Neural cell (in vitro differentiated cells): ENCODE results near the gene HERPUD1.

Experiments
- CTCF ChIP-seq: fragments of 450-650 bp; IDR thresholded peaks from 2 replicates; pipeline ENCODE4 v1.5.1; 2014; ENCODE audit warnings: antibody characterized with exemption, mild to moderate bottlenecking, moderate library complexity; ENCODE audit not compliant: poor library complexity, severe bottlenecking
- EP300 ChIP-seq: fragments of 450-650 bp; conservative IDR thresholded peaks from 2 replicates; pipeline ENCODE4 v1.6.1; 2014; ENCODE audit warnings: antibody characterized with exemption, mild to moderate bottlenecking, moderate library complexity; ENCODE audit not compliant: poor library complexity, severe bottlenecking
- EZH2 ChIP-seq: fragments of 200-600, 300-800 bp; shearing (Covaris generic), sonication (generic); IDR thresholded peaks from 2 replicates; pipeline ENCODE4 v1.6.1; 2014; ENCODE audit warnings: antibody characterized with exemption, low read length, borderline replicate concordance, mild to moderate bottlenecking; ENCODE audit not compliant: insufficient read depth, poor library complexity, severe bottlenecking
- MXI1 ChIP-seq: fragments of 450-650 bp; conservative IDR thresholded peaks from 2 replicates; pipeline ENCODE4 v1.6.1; 2014; ENCODE audit warnings: antibody characterized with exemption, mild to moderate bottlenecking; ENCODE audit not compliant: poor library complexity, severe bottlenecking
- POLR2AphosphoS5 ChIP-seq: IDR thresholded peaks from 2 replicates; pipeline ENCODE4 v1.6.1; 2012
- RAD21 ChIP-seq: fragments of 450-650 bp; conservative IDR thresholded peaks from 2 replicates; pipeline ENCODE4 v1.6.1; 2014; ENCODE audit warnings: antibody characterized with exemption, mild to moderate bottlenecking, moderate library complexity
- REST ChIP-seq: IDR thresholded peaks from 2 replicates; pipeline ENCODE4 v1.6.1; 2012; ENCODE audit warnings: borderline replicate concordance
- TAF1 ChIP-seq: IDR thresholded peaks from 2 replicates; pipeline ENCODE4 v1.6.1; 2012; ENCODE audit warnings: low read depth

DNA sequence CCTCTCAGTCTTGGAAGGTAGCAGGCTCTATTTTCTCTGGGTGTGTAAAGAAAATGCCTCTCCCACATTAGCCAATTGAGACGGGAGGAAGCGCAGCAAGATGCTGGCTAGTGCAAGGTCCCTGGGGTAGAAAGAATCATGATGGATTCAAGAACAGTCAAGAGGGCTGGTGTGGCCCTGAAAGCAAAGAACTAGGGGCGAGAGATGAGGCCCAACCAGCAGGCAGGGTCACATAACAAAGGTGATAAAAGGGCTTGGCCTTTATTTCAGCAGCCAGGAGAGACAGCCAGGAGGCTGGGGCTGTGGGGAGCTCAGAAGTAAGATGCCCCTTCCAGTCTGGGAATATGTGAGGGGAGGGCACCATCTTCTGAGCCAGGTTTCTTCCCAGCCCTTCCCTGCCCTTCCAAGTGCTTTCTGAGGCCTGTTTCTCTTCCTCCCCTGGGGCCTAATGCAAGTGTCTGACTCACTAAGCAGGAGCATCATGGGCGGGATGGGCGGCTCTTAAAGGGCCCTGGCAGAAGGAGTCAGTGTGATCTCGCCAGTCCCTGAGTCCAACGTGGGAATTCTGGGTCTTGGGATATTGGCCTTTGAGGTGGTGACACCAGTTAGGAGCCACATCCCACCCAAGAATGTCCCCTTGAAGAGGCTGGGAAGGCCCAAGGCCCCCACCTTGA lies 53.5 kb downstream of the HERPUD1 start:
- TF ChIP-seq CTCF (no peak), POLR2AphosphoS5 (no peak), EZH2 (no peak), EP300 (no peak), MXI1 (no peak), REST (no peak), TAF1 (no peak), RAD21 (no peak)
